HG02642 (cell line): ENCODE results near the gene SRD5A2.

Source experiments
- ATAC-seq: cut with Tn5 transposase; IDR thresholded peaks from one replicate; pipeline ENCODE4 v1.9.1; 2021; ENCODE audit warnings: mild to moderate bottlenecking; ENCODE audit not compliant: unreplicated experiment, poor library complexity

The SRD5A2 gene

DNA sequence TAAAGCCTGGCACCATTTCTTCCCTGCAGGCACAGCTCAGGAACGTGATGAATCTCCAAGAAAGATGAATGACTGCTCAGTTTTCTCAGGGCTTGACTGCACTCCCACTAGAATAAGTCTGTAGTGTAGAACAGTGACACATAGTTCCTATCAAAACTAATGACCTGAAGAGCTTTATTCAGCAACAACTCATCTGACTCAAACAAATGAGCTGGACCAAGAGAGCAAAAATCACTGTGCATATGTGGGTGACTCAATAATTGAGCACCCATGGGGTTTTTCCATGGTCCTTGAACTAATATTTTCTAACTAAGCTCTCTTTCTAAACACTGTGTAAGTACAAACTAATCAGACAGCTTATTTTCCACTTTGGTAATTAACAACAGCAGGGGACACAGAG is 105.0 kb downstream of the SRD5A2 start:
- no peak for ATAC-seq

- ATAC-seq = no peak
These were observed 106.4 kb downstream of the SRD5A2 start for GRCh38 chr2:31474296-31474695.
